HG03521 (cell line): ENCODE measurements around the gene SMIM13.
"Not testable (repeated sequence)": the region's sequence is repeated elsewhere in the genome, so short reads cannot be mapped to it uniquely, and the experiment has no call there.

Experiments
- ATAC-seq: cut with Tn5 transposase; IDR thresholded peaks from one replicate; pipeline ENCODE4 v1.9.1; 2021; ENCODE audit warnings: mild to moderate bottlenecking, moderate library complexity; ENCODE audit not compliant: unreplicated experiment

The SMIM13 gene

GRCh38 chr6:11083491-11083890 is 10.1 kb upstream of the SMIM13 start:
- no peak for ATAC-seq

DNA sequence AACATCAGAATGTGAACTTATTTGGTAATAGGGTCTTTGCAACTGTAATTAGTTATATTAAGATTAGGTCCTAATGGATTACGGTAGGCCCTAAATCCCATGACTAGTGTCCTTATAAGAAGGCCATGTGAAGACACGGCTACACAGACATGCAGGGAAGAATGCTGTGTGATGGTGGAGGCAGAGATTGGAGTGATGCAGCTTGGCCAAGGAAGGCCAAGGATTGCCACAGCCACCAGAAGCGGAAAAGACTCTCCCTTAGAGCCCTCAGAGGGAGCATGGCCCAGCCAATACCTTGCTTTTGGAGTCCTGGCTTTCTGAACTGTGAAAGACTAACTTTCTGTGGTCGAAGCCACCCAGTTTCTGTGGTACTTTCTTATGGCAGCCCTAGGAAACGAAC is 9.7 kb upstream of the SMIM13 start:
- no peak for ATAC-seq

GRCh38 chr6:11085758-11086435 is 7.7 kb upstream of the SMIM13 start:
- no peak for ATAC-seq

DNA sequence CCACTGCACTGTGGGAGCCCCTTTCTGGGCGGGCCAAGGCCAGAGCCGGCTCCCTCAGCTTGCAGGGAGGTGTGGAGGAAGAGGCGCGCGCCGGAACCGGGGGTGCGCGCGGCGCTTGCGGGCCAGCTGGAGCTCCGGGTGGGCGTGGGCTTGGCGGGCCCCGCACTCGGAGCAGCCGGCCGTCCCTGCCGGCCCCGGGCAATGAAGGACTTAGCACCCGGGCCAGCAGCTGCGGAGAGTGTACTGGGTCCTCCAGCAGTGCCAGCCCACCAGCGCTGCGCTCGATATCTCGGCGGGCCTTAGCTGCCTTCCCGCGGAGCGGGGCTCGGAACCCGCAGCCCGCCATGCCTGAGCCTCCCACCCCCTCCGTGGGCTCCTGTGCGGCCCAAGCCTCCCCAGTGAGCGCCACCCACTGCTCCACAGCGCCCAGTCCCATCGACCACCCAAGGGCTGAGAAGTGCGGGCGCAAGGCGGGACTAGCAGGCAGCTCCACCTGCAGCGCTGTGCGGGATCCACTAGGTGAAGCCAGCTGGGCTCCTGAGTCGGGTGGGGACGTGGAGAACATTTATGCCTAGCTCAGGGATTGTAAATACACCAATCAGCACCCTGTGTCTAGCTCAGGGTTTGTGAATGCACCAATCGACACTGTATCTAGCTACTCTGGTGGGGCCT is 6.4 kb upstream of the SMIM13 start:
- not testable (repeated sequence) for ATAC-seq

DNA sequence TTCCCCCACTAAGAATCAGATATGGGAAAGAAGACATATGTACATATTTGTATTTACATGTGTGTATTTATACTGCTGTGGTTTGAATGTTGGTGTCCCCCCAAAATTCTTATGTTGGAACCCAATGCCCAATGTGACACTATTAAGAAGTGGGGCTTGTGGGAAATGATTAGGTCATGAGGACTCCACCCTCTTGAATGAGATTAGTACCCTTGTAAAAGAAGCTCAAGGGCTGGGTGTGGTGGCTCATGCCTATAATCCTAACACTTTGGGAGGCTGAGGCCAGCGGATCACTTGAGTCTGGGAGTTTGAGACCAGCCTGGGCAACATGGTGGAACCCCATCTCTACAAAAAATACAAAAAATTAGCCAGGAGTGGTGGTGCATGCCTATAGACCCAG is 3.9 kb upstream of the SMIM13 start:
- no peak for ATAC-seq

DNA sequence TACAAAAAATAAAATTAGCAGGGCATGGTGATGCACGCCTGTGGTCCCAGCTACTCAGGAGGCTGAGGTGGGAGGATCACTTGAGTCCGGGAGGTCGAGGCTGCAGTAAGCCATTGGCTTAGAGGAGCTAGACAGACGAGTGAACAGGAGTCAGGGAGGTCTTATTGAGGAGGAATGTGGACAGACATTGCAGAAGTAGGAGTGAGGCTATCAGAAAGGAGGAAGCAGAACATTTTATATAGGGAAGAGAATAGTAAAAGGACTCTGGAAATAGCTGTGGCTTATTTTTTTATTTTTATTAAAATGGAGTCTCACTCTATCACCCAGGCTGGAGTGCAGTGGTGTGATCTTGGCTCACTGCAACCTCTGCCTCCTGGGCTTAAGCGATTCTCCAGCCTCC is 2.5 kb upstream of the SMIM13 start:
- not testable (repeated sequence) for ATAC-seq

- peak; percentile 29 for ATAC-seq
Measured at GRCh38 chr6:11092668-11093375, 812 bp upstream of the SMIM13 start.

DNA sequence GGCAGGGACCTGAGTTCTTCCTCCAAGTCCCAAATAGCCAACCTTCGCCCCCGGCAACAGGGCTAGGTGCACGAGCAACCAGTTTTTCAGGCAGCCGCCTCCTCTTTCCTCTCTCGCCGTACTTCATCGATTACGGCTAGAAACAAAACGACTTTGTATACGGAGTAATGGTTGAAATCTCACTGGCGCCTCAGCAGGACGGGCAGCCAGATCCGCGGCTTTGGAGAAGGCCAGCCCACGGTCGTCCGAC is 333 bp upstream of the SMIM13 start:
- peak; percentile 14 for ATAC-seq

DNA sequence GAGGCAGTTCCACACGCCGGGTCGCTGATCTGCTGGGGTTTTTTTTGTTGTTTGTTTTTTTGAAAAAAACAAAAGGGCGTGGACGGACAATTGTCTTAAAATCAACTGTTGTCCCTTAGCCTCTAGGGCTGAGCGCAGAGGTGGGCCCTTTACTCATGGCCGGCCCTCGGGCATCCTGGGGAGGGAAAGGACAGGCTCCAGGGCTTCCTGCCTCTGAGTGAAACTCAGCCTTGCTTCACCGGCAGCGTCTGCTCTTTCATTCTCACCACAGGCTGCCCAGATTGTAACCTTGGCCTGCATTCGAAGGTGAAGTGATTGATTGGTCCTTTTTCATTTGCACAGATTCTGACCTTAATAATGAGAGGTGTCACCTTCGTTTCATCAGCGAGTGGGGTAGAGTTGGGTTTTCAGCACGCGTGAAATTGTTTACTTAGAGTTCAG is 797 bp downstream of the SMIM13 start:
- peak; percentile 32 for ATAC-seq

DNA sequence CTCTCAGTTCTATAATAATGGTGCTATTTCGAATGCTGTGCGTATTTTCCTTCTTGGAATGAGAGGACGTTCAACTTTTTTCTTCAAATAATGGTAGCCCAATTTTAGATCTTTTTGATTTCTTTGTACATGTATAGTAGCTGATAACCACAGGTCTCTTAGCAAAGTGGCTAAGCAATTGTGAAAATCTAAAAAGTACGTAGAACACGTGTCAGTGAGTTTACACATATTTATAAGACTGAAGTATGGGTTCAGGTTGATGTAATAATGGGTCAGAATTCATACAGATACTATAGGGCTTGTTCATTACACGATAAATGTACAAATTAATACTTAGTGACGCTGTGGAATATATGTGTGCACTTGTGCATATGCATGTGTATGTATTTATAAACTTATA is 1.3 kb downstream of the SMIM13 start:
- ATAC-seq, result no peak

DNA sequence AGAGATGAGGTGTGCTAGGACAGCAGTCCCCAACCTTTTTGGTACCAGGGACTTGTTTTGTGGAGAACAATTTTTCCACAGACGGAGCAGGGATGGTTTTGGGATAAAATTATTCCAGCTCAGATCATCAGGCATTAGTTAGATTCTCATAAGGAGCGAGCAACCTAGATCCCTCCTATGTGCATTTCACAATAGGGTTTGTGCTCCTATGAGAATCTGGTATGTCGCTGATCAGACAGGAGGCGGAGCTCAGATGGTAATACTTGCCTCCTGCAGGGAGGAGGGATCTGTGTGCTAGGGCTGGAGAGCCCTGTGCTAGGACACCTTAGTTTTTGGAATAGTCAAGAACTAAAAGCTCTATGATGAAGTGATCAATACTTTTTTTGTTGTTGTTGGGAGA is 2.5 kb downstream of the SMIM13 start:
- ATAC-seq, result no peak

- ATAC-seq, result no peak
Measured at GRCh38 chr6:11097476-11097875, 3.8 kb downstream of the SMIM13 start.

- ATAC-seq, result no peak
Measured at GRCh38 chr6:11098004-11098403, 4.4 kb downstream of the SMIM13 start.

DNA sequence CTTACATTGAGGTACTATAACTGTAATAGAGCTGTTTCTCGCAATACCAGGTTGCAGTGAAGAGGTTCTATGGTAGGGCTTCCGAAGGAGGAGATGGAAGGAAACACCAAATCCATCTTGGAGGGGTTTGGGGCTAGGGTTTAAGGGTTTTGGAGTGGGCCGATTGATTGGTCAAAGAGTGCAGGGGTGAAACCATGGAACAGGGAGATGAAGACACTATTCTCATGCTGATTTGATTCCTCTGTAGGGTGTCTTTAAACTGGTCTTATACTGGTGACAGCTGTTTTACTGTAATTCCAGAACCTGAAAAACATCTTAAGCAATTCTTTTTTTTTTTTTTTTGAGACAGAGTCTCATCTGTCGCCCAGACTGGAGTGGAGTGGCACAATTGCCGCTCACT is 7.8 kb downstream of the SMIM13 start:
- no peak for ATAC-seq

DNA sequence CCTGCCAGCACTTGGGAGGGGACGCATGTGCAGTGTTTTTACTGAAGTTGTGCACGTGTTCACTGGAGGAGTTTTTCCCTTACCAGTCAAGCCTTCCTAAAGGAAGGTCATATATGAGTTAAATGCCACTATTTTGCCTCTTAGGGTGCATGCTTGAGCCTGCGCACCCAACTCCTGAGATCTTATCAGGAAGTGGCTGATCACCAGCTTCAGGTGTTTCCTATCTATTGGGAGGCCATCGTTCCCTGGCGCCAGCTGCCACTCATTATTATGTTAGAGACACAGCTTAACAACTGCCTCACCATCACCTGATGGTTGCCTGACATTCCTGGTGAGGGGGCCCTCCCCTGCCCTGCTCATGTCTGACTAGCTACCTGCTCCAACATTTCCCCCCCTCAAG is 9.4 kb downstream of the SMIM13 start:
- no peak for ATAC-seq

DNA sequence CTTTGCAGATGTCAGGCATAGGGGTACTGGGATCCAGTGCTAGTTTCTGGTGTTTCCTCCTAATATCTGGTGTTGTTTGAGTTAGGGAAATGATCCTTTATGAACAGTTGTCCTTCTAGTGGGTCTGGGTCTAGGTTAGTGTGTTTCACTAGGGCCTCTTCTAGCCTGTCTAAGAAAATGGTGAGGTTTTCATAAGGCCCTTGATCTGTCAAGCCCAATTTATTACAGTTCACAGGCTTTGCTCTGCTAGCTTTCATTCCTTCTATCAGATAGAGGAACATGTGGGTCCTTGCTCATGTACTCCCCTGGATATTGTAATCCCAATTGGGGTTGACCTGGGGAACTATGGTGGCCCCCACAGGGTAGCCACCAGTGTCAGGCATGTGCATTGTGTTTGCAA is 15.1 kb downstream of the SMIM13 start:
- no peak for ATAC-seq

- no peak for ATAC-seq
Measured at GRCh38 chr6:11110921-11111768, 17.5 kb downstream of the SMIM13 start, which contains the start of gene ERVFRD-1. ERVFRD-1 (minus strand) TSS chr6:11111725; CDS start chr6:11105310, 6,415 bp downstream.

DNA sequence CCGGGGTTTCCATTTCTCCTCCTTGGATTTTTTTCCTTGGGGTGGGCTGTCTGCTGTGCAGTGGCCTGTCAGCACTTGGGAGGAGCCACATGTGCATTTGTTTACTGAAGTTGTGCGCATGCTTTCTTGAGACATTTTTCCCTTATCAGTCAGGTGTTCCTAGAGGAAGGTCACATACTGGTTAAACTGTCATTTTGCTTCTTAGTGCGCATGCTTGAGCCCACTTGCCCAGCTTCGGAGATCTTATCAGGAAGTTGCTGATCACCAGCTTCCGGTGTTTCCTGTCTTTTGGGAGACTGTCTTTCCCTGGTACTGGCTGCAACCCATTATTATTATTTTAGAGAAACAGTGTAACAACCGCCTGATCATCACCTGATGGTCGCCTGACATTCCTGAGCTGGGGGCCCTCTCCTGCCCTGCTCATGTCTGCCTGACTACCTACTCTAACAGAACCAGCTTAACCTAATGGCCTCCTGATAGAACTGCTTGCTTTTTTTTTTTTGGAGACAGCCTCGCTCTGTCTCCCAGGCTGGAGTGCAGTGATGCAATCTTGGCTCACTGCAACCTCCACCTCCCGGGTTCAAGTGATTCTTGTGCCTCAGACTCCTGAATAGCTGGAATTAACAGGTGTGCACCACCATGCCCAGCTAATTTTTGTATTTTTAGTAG is 18.3 kb downstream of the SMIM13 start:
- ATAC-seq, result no peak

- ATAC-seq, result no peak
Measured at GRCh38 chr6:11113038-11113437, 19.4 kb downstream of the SMIM13 start.

- ATAC-seq, result not testable (repeated sequence)
Measured at GRCh38 chr6:11115808-11116536, 22.3 kb downstream of the SMIM13 start.
